ENCODE measurements around the gene CUL7.

Gene CUL7

DNA sequence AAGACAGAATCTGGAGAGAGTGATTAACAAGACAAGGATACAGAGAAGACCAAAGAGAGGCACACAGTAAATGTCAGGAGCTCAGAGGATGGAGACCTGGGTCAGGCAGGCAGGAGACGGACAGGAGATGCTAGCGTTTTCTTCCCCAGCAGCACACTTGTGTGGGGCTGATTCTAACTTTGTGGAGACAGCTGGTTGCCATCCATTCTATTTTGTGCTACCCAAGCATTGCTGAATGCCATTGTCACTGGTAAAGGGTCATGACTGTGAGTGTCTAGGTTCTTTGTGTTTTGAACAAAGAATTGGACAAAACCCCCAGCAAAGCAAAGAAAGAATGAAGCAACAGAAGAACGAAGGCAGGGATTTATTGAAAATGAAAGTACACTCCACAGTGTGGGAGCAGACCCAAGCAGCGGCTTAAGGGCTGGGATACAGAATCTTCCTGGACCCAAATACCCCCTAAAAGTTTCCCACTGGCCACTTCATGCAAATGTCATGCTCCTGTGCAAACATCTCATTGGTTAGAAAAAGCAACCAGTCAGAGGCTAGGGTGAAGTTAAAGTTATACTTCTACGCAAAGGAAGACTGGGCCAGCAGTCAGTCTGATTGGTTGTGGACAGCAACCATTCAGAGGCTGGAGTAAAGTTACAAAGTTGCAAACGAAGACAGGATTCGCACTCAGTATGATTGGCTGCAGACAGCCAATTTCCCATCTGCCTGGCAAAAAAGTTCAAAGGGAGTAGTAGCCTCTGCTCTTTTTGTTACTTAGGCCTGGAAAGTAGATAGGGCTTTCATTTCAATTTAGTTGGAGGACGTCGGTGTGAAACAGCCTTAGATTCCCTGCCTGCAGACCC is 40.0 kb upstream of the CUL7 start:
- H3K4me3 ChIP-seq (replicated peaks; ENCODE audit: low read depth, low read length) = peak overlapping the region; percentile 26
- TF ChIP-seq, protein P1, sequence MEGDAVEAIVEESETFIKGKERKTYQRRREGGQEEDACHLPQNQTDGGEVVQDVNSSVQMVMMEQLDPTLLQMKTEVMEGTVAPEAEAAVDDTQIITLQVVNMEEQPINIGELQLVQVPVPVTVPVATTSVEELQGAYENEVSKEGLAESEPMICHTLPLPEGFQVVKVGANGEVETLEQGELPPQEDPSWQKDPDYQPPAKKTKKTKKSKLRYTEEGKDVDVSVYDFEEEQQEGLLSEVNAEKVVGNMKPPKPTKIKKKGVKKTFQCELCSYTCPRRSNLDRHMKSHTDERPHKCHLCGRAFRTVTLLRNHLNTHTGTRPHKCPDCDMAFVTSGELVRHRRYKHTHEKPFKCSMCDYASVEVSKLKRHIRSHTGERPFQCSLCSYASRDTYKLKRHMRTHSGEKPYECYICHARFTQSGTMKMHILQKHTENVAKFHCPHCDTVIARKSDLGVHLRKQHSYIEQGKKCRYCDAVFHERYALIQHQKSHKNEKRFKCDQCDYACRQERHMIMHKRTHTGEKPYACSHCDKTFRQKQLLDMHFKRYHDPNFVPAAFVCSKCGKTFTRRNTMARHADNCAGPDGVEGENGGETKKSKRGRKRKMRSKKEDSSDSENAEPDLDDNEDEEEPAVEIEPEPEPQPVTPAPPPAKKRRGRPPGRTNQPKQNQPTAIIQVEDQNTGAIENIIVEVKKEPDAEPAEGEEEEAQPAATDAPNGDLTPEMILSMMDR (IDR thresholded peaks at IDR 0.05; ENCODE audit: low read depth, low read length, missing control alignments) = no peak
- DNase-seq (ENCODE audit: extremely low read depth, low read depth) = peak; percentile 61

DNA sequence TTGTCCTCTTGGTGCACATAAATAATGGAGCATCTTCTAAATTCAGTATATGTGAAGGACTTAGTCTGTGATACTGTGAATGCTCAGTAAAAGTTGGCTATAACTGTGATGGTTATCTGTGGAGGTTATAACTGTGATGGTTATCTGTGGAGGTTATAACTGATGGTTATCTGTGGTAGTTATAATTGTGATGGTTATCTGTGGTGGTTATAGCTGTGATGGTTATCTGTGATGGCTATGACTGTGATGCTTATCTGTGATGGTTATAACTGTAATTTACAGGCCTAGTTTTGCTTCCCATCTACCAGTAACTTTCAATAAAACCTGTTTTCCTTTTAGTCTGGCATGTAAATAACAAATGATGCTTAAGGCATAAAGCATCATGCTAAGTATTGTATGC is 39.0 kb upstream of the CUL7 start:
- no peak for DNase-seq (ENCODE audit: extremely low read depth, low read depth)
- H3K4me3 ChIP-seq (replicated peaks; ENCODE audit: low read depth, low read length) = no peak overlapping the region
- TF ChIP-seq, protein P1 (IDR thresholded peaks at IDR 0.05; ENCODE audit: low read depth, low read length, missing control alignments) = no peak

DNA sequence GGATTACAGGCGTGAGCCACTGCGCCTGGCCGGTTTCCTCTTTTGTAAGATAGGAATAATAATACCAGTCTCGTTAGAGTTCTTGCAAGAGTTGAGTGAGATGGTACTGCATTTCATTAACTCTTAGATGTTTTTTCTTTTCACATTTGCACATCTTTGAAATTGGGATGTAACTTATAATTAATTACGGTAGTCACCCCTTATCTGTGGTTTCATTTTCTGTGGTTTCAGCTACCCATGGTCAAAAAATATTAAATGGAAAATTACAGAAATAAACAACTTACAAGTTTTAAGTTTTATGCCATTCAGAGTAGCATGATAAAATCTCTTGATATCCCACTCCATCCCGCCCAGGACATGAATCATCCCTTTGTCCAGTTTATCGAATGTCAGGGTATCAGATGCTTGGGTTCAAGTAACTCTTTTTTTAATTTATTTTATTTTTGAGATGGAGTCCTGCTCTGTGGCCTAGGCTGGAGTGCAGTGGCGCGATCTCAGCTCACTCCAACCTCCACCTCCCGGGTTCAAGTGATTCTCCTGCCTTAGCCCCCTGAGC is 37.9 kb upstream of the CUL7 start:
- H3K4me3 ChIP-seq (replicated peaks; ENCODE audit: low read depth, low read length) = no peak overlapping the region
- TF ChIP-seq, protein P1 (IDR thresholded peaks at IDR 0.05; ENCODE audit: low read depth, low read length, missing control alignments) = no peak
- DNase-seq (ENCODE audit: extremely low read depth, low read depth) = no peak

DNA sequence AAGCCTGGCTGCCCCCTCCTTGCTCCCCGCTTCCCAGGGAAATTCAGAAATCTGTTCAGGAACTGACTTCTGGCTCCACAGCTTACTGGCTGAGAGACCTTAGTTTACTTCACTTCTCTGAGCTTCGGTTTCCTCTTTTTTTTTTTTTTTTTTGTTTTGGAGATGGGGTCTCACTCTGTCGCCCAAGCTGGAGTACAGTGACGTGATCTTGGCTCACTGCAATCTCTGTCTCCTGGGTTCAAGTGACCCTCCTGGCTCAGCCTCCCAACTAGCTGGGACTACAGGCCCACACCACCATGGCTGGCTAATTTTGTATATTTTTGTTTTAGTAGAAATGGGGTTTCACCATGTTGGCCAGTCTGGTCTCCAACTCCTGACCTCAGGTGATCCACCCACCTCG is 37.4 kb upstream of the CUL7 start:
- DNase-seq (ENCODE audit: extremely low read depth, low read depth) = no peak
- no peak overlapping the region for H3K4me3 ChIP-seq (replicated peaks; ENCODE audit: low read depth, low read length)
- TF ChIP-seq, protein P1 (IDR thresholded peaks at IDR 0.05; ENCODE audit: low read depth, low read length, missing control alignments) = no peak

DNA sequence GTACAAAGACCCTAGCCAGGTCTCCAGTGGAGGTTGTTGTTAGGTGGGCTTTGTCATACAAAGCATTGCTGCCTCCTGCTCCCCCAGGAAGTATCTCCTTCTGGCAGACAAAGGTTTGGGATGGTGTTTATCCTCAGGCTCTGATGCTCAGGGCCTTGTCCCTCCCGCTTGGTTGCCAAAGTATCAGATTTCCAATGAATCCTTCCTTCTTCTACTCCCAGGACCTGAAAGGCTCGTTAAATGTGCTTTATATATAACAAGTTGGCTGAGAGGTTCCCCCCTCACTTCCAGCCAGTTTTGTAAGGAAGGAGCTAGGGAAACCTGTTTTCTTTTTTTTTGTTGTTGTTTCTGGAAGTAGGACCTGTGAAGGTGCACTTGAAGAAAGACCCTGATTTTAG is 36.9 kb upstream of the CUL7 start:
- DNase-seq (ENCODE audit: extremely low read depth, low read depth) = no peak
- H3K4me3 ChIP-seq (replicated peaks; ENCODE audit: low read depth, low read length) = no peak overlapping the region

DNA sequence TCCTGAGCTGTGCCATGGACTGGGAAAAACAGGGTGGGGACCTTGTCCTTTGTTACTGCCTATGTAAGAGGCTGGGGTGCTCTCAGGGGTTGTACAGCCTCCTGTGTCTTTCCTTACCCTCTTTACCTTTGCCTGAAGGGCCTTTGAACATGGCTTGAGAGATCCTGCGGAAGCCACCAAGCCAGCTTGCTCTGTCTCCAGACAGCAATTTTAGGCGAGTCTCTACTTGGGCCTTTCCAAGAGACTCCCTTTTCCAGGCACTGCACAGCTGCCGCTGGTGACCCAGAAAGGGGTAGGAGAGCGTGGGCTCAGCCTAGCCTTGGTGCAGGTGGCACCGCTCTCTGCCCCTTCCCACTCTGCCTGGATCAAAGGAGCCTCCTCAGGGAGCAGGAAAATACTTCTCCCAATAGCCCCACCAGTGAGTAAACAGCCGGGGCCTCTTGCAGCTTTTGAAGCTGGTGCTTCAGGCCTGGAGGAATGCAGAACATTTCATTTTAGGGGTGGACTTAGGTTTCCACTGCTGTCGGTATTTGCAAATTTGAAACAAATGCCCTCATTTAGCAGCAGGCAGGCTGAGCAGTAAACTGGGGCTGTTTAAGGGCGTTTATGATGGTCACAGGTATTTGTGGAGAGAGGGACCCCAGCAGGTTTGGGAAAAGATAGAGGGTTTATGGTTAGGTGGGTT is 36.4 kb upstream of the CUL7 start:
- TF ChIP-seq, protein P1 (IDR thresholded peaks at IDR 0.05; ENCODE audit: low read depth, low read length, missing control alignments) = no peak
- no peak overlapping the region for H3K4me3 ChIP-seq (replicated peaks; ENCODE audit: low read depth, low read length)
- no peak for DNase-seq (ENCODE audit: extremely low read depth, low read depth)

More for the DNA sequence above, 36.9 kb upstream of the CUL7 start:
- TF ChIP-seq, protein P1 (IDR thresholded peaks at IDR 0.05; ENCODE audit: low read depth, low read length, missing control alignments) = no peak
